Panc1 (cell line): Measurements from ENCODE around the gene CYS1.

Experiments
- CTCF ChIP-seq: fragments of 450-650 bp; IDR thresholded peaks from 2 replicates; pipeline ENCODE4 v1.5.1; 2017; ENCODE audit warnings: mild to moderate bottlenecking
- POLR2AphosphoS5 ChIP-seq: IDR thresholded peaks from 2 replicates; pipeline ENCODE4 v1.6.1; 2012; ENCODE audit warnings: mild to moderate bottlenecking, low read depth, low read length, moderate library complexity
- REST ChIP-seq, 2 experiments: IDR thresholded peaks; 2 replicates each; pipeline ENCODE4 v1.6.1; 2011 to 2012; ENCODE audit warnings: low read depth in 2 of 2, control low read depth in 1 of 2, low read length in 1 of 2, mild to moderate bottlenecking in 1 of 2, moderate library complexity in 1 of 2; ENCODE audit not compliant: insufficient read depth in 1 of 2
- SIN3A ChIP-seq: IDR thresholded peaks from 2 replicates; pipeline ENCODE4 v1.6.1; 2012; ENCODE audit warnings: low read depth, mild to moderate bottlenecking, low read length, moderate library complexity, borderline replicate concordance; ENCODE audit not compliant: insufficient read depth
- TCF7L2 ChIP-seq: IDR thresholded peaks from 2 replicates; pipeline ENCODE4 v1.6.1; 2011; ENCODE audit warnings: mild to moderate bottlenecking, low read depth, low read length, inconsistent platforms

GRCh38 chr2:10067881-10068280 is 12.3 kb downstream of the CYS1 start:
- TF ChIP-seq CTCF, result no peak
- TF ChIP-seq POLR2AphosphoS5, result no peak
- no peak for TF ChIP-seq REST (IDR thresholded peaks at IDR 0.05; ENCODE audit: insufficient read depth in 1 of 2, low read depth in 2 of 2, low read length in 1 of 2)
- TF ChIP-seq SIN3A, result no peak
- TF ChIP-seq TCF7L2, result no peak
